GM12872 (cell line): ENCODE measurements around the gene SLC13A1.

Source experiments
- CTCF ChIP-seq: IDR thresholded peaks from 3 replicates; pipeline ENCODE4 v1.5.1; 2011; ENCODE audit warnings: low read depth, mild to moderate bottlenecking, low read length, moderate library complexity; ENCODE audit not compliant: insufficient read depth

SLC13A1 gene

GRCh38 chr7:123199883-123200282, at the start of gene SLC13A1:
Gene SLC13A1 (minus strand): TSS chr7:123199969. CDS start chr7:123199946, 23 bp downstream.
- no peak for TF ChIP-seq CTCF

GRCh38 chr7:123244768-123245167, 45.0 kb upstream of the SLC13A1 start:
- TF ChIP-seq CTCF, result no peak

- no peak for TF ChIP-seq CTCF
Measured at GRCh38 chr7:123242467-123243092, 42.8 kb upstream of the SLC13A1 start.

GRCh38 chr7:123241809-123242208, 42.0 kb upstream of the SLC13A1 start:
- TF ChIP-seq CTCF, result no peak

- no peak for TF ChIP-seq CTCF
Measured at GRCh38 chr7:123231021-123232000, 31.5 kb upstream of the SLC13A1 start.

- no peak for TF ChIP-seq CTCF
Measured at GRCh38 chr7:123230603-123231002, 30.8 kb upstream of the SLC13A1 start.

GRCh38 chr7:123230147-123230546, 30.4 kb upstream of the SLC13A1 start:
- no peak for TF ChIP-seq CTCF
